Measurements from ENCODE around the gene GLTP.

DNA sequence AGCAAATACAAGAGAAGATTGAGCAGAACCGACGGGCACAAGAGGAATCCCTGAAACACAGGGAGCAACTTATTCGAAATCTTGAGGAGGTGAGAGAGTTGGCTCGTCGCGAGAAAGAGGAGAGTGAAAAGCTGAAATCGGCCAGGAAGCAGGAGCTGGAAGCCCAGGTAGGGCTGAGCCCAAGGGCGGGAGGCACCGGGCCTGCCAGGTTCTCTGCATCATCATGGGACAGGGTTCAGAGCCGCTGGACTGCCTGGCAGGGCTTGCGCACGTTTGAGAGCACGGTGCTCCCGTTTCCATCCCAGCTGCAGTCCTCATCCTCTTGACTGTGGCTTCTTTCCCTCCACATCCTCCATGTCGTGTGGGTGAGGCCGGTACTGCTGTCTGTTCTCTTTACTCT lies 34.1 kb upstream of the GLTP start:
- no peak for TF ChIP-seq EZH2 (IDR thresholded peaks at IDR 0.05; ENCODE audit: insufficient read depth, low read length)
- TF ChIP-seq, protein P1, sequence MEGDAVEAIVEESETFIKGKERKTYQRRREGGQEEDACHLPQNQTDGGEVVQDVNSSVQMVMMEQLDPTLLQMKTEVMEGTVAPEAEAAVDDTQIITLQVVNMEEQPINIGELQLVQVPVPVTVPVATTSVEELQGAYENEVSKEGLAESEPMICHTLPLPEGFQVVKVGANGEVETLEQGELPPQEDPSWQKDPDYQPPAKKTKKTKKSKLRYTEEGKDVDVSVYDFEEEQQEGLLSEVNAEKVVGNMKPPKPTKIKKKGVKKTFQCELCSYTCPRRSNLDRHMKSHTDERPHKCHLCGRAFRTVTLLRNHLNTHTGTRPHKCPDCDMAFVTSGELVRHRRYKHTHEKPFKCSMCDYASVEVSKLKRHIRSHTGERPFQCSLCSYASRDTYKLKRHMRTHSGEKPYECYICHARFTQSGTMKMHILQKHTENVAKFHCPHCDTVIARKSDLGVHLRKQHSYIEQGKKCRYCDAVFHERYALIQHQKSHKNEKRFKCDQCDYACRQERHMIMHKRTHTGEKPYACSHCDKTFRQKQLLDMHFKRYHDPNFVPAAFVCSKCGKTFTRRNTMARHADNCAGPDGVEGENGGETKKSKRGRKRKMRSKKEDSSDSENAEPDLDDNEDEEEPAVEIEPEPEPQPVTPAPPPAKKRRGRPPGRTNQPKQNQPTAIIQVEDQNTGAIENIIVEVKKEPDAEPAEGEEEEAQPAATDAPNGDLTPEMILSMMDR (IDR thresholded peaks at IDR 0.05; ENCODE audit: insufficient read depth, low read depth, low read length), result no peak
